GM12878 (cell line): Measurements from ENCODE around the gene GFRA1. TPM values are rescaled to one million over a fixed set of nuclear protein-coding genes. Genes with fewer than 3 reads are reported as not detected.

Experiments
- ATAC-seq: fragments of 200-7000 bp; cut with Tn5 transposase; 3 replicates; pipeline ENCODE4 v1.9.1; 2020; ENCODE audit warnings: mild to moderate bottlenecking, moderate library complexity
- BruUV-seq: library from RNA; stranded (reverse); fragments of 400-500 nt; replicated peaks from 2 replicates; lab custom pipeline; 2021; lab: Mats Ljungman, UMichigan
- CTCF ChIA-PET: fragments of 300-600 bp; sonication (Branson Sonifier 250); formaldehyde crosslinking; extraction: SDS; loops from one replicate; lab custom pipeline; 2021; ENCODE audit warnings: inconsistent platforms; lab: Yijun Ruan, JAX
- POLR2A ChIA-PET: fragments of 350-600 bp; formaldehyde crosslinking; extraction: SDS; loops from one replicate; lab custom pipeline; 2021; ENCODE audit warnings: inconsistent platforms; lab: Charles Lee
- RAD21 ChIA-PET: fragments of 300-600 bp; sonication (Branson Sonifier 250); formaldehyde crosslinking; loops from one replicate; lab custom pipeline; 2023; ENCODE audit warnings: antibody characterized with exemption; ENCODE audit not compliant: unreplicated experiment; lab: Charles Lee
- SMC1A ChIA-PET: fragments of 300-600 bp; sonication (Branson Sonifier 250); formaldehyde crosslinking; loops from one replicate; lab custom pipeline; 2023; ENCODE audit not compliant: unreplicated experiment, uncharacterized antibody; lab: Charles Lee
- DNase-seq: peaks from one replicate; pipeline ENCODE4 v3.0.0-alpha.2; 2011; ENCODE audit warnings: low read depth, low spot score
- FAIRE-seq: peaks from 3 replicates; lab custom pipeline; 2011; peaks lifted over from hg19 to GRCh38; lab: Jason Lieb, UNC
- H2AFZ ChIP-seq: 2 replicates; pipeline ENCODE4 v1.6.0; 2011; ENCODE audit warnings: low read depth, low read length, control low read depth; ENCODE audit not compliant: control insufficient read depth
- H3K27ac ChIP-seq: 2 replicates; pipeline ENCODE4 v1.5.1; 2011; ENCODE audit warnings: control low read depth; ENCODE audit not compliant: control insufficient read depth, insufficient read depth
- H3K27me3 ChIP-seq, 2 experiments: replicated peaks in 1 of 2; 2 replicates each; pipeline versions ENCODE4 v1.6.0 to v1.6.1; 2011; ENCODE audit warnings: low read length in 1 of 2; ENCODE audit not compliant: control insufficient read depth in 2 of 2, insufficient read depth in 2 of 2
- H3K36me3 ChIP-seq, 2 experiments: 2 replicates each; pipeline ENCODE4 v1.5.1; 2011; ENCODE audit warnings: low read length in 1 of 2; ENCODE audit not compliant: control insufficient read depth in 2 of 2, insufficient read depth in 2 of 2
- H3K4me1 ChIP-seq: 2 replicates; pipeline ENCODE4 v1.6.1; 2011; ENCODE audit warnings: mild to moderate bottlenecking, low read length, moderate library complexity, mixed read lengths; ENCODE audit not compliant: control insufficient read depth, insufficient read depth
- H3K4me2 ChIP-seq: 2 replicates; pipeline ENCODE4 v1.6.0; 2011; ENCODE audit warnings: control low read depth; ENCODE audit not compliant: control insufficient read depth, insufficient read depth
- H3K4me3 ChIP-seq: fragments of 200-600 bp; sonication (generic); 2 replicates; pipeline ENCODE4 v1.5.1; 2016
- H3K79me2 ChIP-seq: 2 replicates; pipeline ENCODE4 v1.6.0; 2011; ENCODE audit warnings: low read length; ENCODE audit not compliant: control insufficient read depth, insufficient read depth
- H3K9ac ChIP-seq: 2 replicates; pipeline ENCODE4 v1.8.0; 2011; ENCODE audit warnings: low read length, control low read depth, mixed read lengths; ENCODE audit not compliant: control insufficient read depth, insufficient read depth
- H3K9me3 ChIP-seq: replicated peaks from 3 replicates; pipeline ENCODE4 v1.5.1; 2011; ENCODE audit warnings: mild to moderate bottlenecking, low read length; ENCODE audit not compliant: control insufficient read depth, insufficient read depth
- H4K20me1 ChIP-seq: 2 replicates; pipeline ENCODE4 v1.6.0; 2011; ENCODE audit not compliant: control insufficient read depth, insufficient read depth
- MTA3 ChIP-seq: IDR thresholded peaks from 2 replicates; pipeline ENCODE4 v1.6.1; 2012; ENCODE audit warnings: low read length, inconsistent platforms, borderline replicate concordance
- MYB ChIP-seq: fragments of 150-350 bp; IDR thresholded peaks from 2 replicates; pipeline ENCODE4 v1.6.1; 2014; ENCODE audit warnings: mild to moderate bottlenecking, low read depth, low read length, borderline replicate concordance
- NR2C2 ChIP-seq: IDR thresholded peaks from 2 replicates; pipeline ENCODE4 v1.6.1; 2011; ENCODE audit warnings: borderline replicate concordance, low read depth; ENCODE audit not compliant: control insufficient read depth, insufficient read length
- TCF3 ChIP-seq: IDR thresholded peaks from 2 replicates; pipeline ENCODE4 v1.6.1; 2012; ENCODE audit warnings: low read depth, mild to moderate bottlenecking, low read length, borderline replicate concordance; ENCODE audit not compliant: insufficient read depth
- ZNF207 ChIP-seq: fragments of 450-650 bp; IDR thresholded peaks from 2 replicates; pipeline ENCODE4 v1.6.1; 2014; ENCODE audit warnings: antibody characterized with exemption, mild to moderate bottlenecking, borderline replicate concordance
- WGBS: methylation state at CpG from one replicate; pipeline ENCODE4 v1.1.6; 2016; ENCODE audit warnings: low lambda C conversion rate; ENCODE audit not compliant: insufficient replicate concordance, insufficient coverage; ENCODE audit errors: missing lambda C conversion rate; 5-methylcytosine and 5-hydroxymethylcytosine counted together
- in situ Hi-C: fragments of 300-500 bp; cut with MboI; formaldehyde crosslinking; loops from 9 replicates; pipeline ENCODE4 v1.14.3; 2018; ENCODE audit warnings: mixed read lengths
- intact Hi-C: fragments of 100-400 bp; cut with micrococcal nuclease; formaldehyde crosslinking; loops from one replicate; pipeline ENCODE4 v1.14.2; 2022; ENCODE audit not compliant: unreplicated experiment
- polyA plus RNA-seq, 11 experiments: library from polyadenylated mRNA; depleted of rRNA in 4 of 11; unstranded in 6 of 11; stranded (reverse) in 5 of 11; fragments of >200 nt; fragmentation: Nextera tagmentation in 4 of 11; fragmentation: Illumina TruSeq in 1 of 11; extraction: Ambion mirVana in 4 of 11; extraction: Trizol in 1 of 11; gene quantifications; 1 replicate in 1 of 11; 2 replicates in 10 of 11; pipeline versions ENCODE4 v1.2.1 to v1.2.3, GENCODE V29; 2011 to 2016; ENCODE audit warnings: inconsistent platforms in 2 of 11, missing spikeins in 2 of 11, low read depth in 1 of 11
- total RNA-seq, 4 experiments: library from RNA; depleted of rRNA in 3 of 4; stranded (reverse); fragments of >200 nt in 3 of 4; fragmentation: Illumina TruSeq in 1 of 4; extraction: Trizol in 1 of 4; gene quantifications; 2 replicates each; pipeline versions ENCODE4 v1.2.1 to v1.2.3, GENCODE V29; 2013 to 2021
- TF ChIP-seq, protein P1 (sequence below): fragments of 450-650 bp; formaldehyde crosslinking; IDR thresholded peaks from 2 replicates; pipeline ENCODE4 v1.5.0; 2022; ENCODE audit warnings: mild to moderate bottlenecking, missing genetic modification characterization

The GFRA1 gene
- total and polyA plus RNA-seq, 10 of the 15 experiments (the other 5 are each of a cell fraction or from before 2014, with no cell fraction given): 0.05 to 0.19 TPM; not detected in 8

DNA sequence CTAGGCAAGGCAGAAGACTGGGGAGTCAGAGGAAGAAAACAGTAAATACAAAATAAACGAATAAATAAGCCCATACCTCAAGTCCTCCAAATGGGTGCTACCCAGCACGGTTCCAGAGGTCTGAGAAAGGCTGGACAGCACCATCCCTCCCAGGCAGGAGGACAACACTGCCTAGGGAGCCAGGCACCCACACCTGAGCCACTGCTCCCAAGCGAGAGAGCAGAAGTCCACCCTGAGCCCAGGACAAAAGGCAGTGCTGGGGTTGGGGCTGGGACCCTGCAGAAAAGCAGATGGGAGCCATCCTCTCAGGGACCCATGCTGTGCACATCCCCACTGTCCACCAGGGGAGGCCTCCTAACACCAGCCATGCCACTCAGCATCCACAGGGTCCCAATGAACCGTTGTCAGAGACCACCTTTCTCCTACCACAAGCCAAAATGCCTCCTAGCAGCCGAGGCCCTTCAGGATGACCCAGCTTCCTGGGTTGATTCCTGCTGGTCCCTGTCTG lies 16.2 kb downstream of the GFRA1 start:
- Histone ChIP-seq H3K36me3 (no peaks in the 10 kb centered on the region), H2AFZ (no peak overlapping the region), H3K4me2 (no peak overlapping the region), H4K20me1 (no peaks in the 10 kb centered on the region), H3K27ac (no peak overlapping the region), H3K4me3 (no peak overlapping the region), H3K4me1 (no peaks in the 10 kb centered on the region), H3K9ac (no peak overlapping the region), H3K9me3 (no peaks in the 10 kb centered on the region), H3K79me2 (no peaks in the 10 kb centered on the region), H3K27me3 (peaks cover 0 to 2% of the 10 kb centered on the region in 2 experiments; a peak in 2 of 4 replicates)
- ChIA-PET CTCF (no interaction called here), SMC1A (no interaction called here), RAD21 (no interaction called here), POLR2A (no interaction called here)
- intact Hi-C loops: no loop called here
- in situ Hi-C loops: no loop called here
- DNase-seq (no peak), FAIRE-seq (no peak), ATAC-seq (no peak)
- BruUV-seq: no TSS peak
- TF ChIP-seq, protein P1, sequence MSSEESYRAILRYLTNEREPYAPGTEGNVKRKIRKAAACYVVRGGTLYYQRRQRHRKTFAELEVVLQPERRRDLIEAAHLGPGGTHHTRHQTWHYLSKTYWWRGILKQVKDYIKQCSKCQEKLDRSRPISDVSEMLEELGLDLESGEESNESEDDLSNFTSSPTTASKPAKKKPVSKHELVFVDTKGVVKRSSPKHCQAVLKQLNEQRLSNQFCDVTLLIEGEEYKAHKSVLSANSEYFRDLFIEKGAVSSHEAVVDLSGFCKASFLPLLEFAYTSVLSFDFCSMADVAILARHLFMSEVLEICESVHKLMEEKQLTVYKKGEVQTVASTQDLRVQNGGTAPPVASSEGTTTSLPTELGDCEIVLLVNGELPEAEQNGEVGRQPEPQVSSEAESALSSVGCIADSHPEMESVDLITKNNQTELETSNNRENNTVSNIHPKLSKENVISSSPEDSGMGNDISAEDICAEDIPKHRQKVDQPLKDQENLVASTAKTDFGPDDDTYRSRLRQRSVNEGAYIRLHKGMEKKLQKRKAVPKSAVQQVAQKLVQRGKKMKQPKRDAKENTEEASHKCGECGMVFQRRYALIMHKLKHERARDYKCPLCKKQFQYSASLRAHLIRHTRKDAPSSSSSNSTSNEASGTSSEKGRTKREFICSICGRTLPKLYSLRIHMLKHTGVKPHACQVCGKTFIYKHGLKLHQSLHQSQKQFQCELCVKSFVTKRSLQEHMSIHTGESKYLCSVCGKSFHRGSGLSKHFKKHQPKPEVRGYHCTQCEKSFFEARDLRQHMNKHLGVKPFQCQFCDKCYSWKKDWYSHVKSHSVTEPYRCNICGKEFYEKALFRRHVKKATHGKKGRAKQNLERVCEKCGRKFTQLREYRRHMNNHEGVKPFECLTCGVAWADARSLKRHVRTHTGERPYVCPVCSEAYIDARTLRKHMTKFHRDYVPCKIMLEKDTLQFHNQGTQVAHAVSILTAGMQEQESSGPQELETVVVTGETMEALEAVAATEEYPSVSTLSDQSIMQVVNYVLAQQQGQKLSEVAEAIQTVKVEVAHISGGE (CRISPR knock-in tag): no peak
- TF ChIP-seq MYB: no peak
- no peak for TF ChIP-seq NR2C2
- TF ChIP-seq TCF3: no peak
- TF ChIP-seq ZNF207: no peak
- TF ChIP-seq MTA3: no peak
- 0% methylated on average over 4 of the region's 5 CpGs for WGBS
